Amniotic epithelial cell (primary cell): ENCODE measurements around the gene SPOCD1.

Experiments used
- DNase-seq: peaks from one replicate; pipeline ENCODE4 v3.0.0-alpha.2; 2010; ENCODE audit warnings: low read depth

SPOCD1 gene

GRCh38 chr1:31787261-31787660, 28.6 kb downstream of the SPOCD1 start:
- DNase-seq = no peak

- DNase-seq = no peak
These were observed 29.3 kb downstream of the SPOCD1 start for GRCh38 chr1:31786366-31787060.

GRCh38 chr1:31785947-31786290, 29.9 kb downstream of the SPOCD1 start:
- DNase-seq = no peak

- DNase-seq = no peak
These were observed 30.5 kb downstream of the SPOCD1 start for GRCh38 chr1:31785020-31785946.

GRCh38 chr1:31784356-31785019, 31.3 kb downstream of the SPOCD1 start:
- DNase-seq = no peak

GRCh38 chr1:31783846-31784245, 32.0 kb downstream of the SPOCD1 start:
- no peak for DNase-seq

- DNase-seq = no peak
These were observed 33.1 kb downstream of the SPOCD1 start for GRCh38 chr1:31782421-31783410.

- no peak for DNase-seq
These were observed 34.0 kb downstream of the SPOCD1 start for GRCh38 chr1:31781756-31782371.

- no peak for DNase-seq
These were observed 34.6 kb downstream of the SPOCD1 start for GRCh38 chr1:31781138-31781755.

GRCh38 chr1:31780632-31781031, 35.2 kb downstream of the SPOCD1 start:
- DNase-seq = no peak

- no peak for DNase-seq
These were observed 36.1 kb downstream of the SPOCD1 start for GRCh38 chr1:31779687-31780086.

- DNase-seq = no peak
These were observed 36.9 kb downstream of the SPOCD1 start for GRCh38 chr1:31778763-31779488.

GRCh38 chr1:31776516-31776915, 39.3 kb downstream of the SPOCD1 start:
- DNase-seq = no peak

GRCh38 chr1:31776032-31776431, 39.8 kb downstream of the SPOCD1 start:
- DNase-seq = no peak

- DNase-seq = no peak
These were observed 40.4 kb downstream of the SPOCD1 start for GRCh38 chr1:31775210-31775999.

- no peak for DNase-seq
These were observed 41.3 kb downstream of the SPOCD1 start for GRCh38 chr1:31774495-31774894.

- no peak for DNase-seq
These were observed 42.0 kb downstream of the SPOCD1 start for GRCh38 chr1:31773861-31774260.

- no peak for DNase-seq
These were observed 43.1 kb downstream of the SPOCD1 start for GRCh38 chr1:31772669-31773248.
